WTC11 (cell line): ENCODE results near the gene WDR64. TPM values are rescaled to one million over a fixed set of nuclear protein-coding genes. Genes with fewer than 3 reads are reported as not detected.

Experiments used
- ATAC-seq: fragments of 200-7000 bp; cut with Tn5 transposase; 2 replicates; pipeline ENCODE4 v1.10.0; 2021; ENCODE audit warnings: mild to moderate bottlenecking, moderate library complexity
- CTCF ChIA-PET: fragments of 300-600 bp; sonication (Branson Sonifier 250); formaldehyde crosslinking; loops from one replicate; lab custom pipeline; 2021; ENCODE audit warnings: antibody characterized with exemption; lab: Charles Lee
- POLR2A ChIA-PET: fragments of 350-600 bp; sonication (Branson Sonifier 250); formaldehyde crosslinking; loops from one replicate; lab custom pipeline; 2021; ENCODE audit warnings: antibody characterized with exemption; lab: Charles Lee
- DNase-seq: peaks from one replicate; pipeline ENCODE4 v3.0.0; 2021; ENCODE audit warnings: low spot score
- H3K27ac Mint-ChIP-seq: 2 replicates; pipeline ENCODE4 v1.8.0; 2021; ENCODE audit warnings: mixed read lengths
- H3K27me3 Mint-ChIP-seq: 2 replicates; pipeline ENCODE4 v1.8.0; 2021; ENCODE audit warnings: low read depth, mild to moderate bottlenecking, moderate library complexity, mixed read lengths
- H3K36me3 Mint-ChIP-seq: 2 replicates; pipeline ENCODE4 v1.8.0; 2021; ENCODE audit warnings: mixed read lengths
- H3K4me1 Mint-ChIP-seq: 2 replicates; pipeline ENCODE4 v1.8.0; 2022; ENCODE audit warnings: mixed read lengths
- H3K4me3 Mint-ChIP-seq: 2 replicates; pipeline ENCODE4 v1.8.0; 2021; ENCODE audit warnings: mild to moderate bottlenecking, moderate library complexity, mixed read lengths
- H3K9me3 Mint-ChIP-seq: 2 replicates; pipeline ENCODE4 v1.8.0; 2021; ENCODE audit warnings: mixed read lengths
- ATF6 ChIP-seq: sonication (generic); formaldehyde crosslinking; IDR thresholded peaks from 2 replicates; pipeline ENCODE4 v1.8.1; 2023; ENCODE audit warnings: mild to moderate bottlenecking, missing genetic modification reagents
- CBFB ChIP-seq: sonication (generic); formaldehyde crosslinking; IDR thresholded peaks from 2 replicates; pipeline ENCODE4 v1.8.1; 2022; ENCODE audit warnings: mild to moderate bottlenecking, low read depth, missing genetic modification reagents
- CREM ChIP-seq: sonication (generic); formaldehyde crosslinking; IDR thresholded peaks from 2 replicates; pipeline ENCODE4 v1.8.1; 2022; ENCODE audit warnings: mild to moderate bottlenecking, missing genetic modification reagents, moderate library complexity
- E2F1 ChIP-seq: sonication (generic); formaldehyde crosslinking; IDR thresholded peaks from 2 replicates; pipeline ENCODE4 v1.8.0; 2022; ENCODE audit warnings: mild to moderate bottlenecking, missing genetic modification reagents
- ELF4 ChIP-seq: sonication (generic); formaldehyde crosslinking; IDR thresholded peaks from 2 replicates; pipeline ENCODE4 v1.8.1; 2022; ENCODE audit warnings: low read depth, mild to moderate bottlenecking, moderate library complexity, missing genetic modification reagents
- FOXK1 ChIP-seq: sonication (generic); formaldehyde crosslinking; IDR thresholded peaks from 2 replicates; pipeline ENCODE4 v1.8.0; 2022; ENCODE audit warnings: mild to moderate bottlenecking, moderate library complexity, missing genetic modification reagents
- FOXP1 ChIP-seq: sonication (generic); formaldehyde crosslinking; IDR thresholded peaks from 2 replicates; pipeline ENCODE4 v1.8.0; 2022; ENCODE audit warnings: missing genetic modification reagents, mild to moderate bottlenecking, moderate library complexity, borderline replicate concordance
- MAX ChIP-seq: sonication (generic); formaldehyde crosslinking; IDR thresholded peaks from 2 replicates; pipeline ENCODE4 v1.8.0; 2022; ENCODE audit warnings: mild to moderate bottlenecking, missing genetic modification reagents
- MYBL2 ChIP-seq: sonication (generic); formaldehyde crosslinking; IDR thresholded peaks from 2 replicates; pipeline ENCODE4 v1.8.1; 2023; ENCODE audit warnings: mild to moderate bottlenecking, moderate library complexity, missing genetic modification reagents
- NFYB ChIP-seq: sonication (generic); formaldehyde crosslinking; conservative IDR thresholded peaks from 2 replicates; pipeline ENCODE4 v1.8.0; 2022; ENCODE audit warnings: low read depth, missing genetic modification reagents
- PRRX2 ChIP-seq: fragments of 250-450 bp; sonication (Bioruptor Pico); IDR thresholded peaks from 2 replicates; pipeline ENCODE4 v1.8.0; 2021; ENCODE audit warnings: mild to moderate bottlenecking
- RELA ChIP-seq: sonication (generic); formaldehyde crosslinking; IDR thresholded peaks from 2 replicates; pipeline ENCODE4 v1.8.1; 2022; ENCODE audit warnings: missing genetic modification reagents, mild to moderate bottlenecking, borderline replicate concordance
- SMAD3 ChIP-seq: sonication (generic); formaldehyde crosslinking; IDR thresholded peaks from 2 replicates; pipeline ENCODE4 v1.8.0; 2022; ENCODE audit warnings: missing genetic modification reagents, mild to moderate bottlenecking, borderline replicate concordance
- TCF7 ChIP-seq: sonication (generic); formaldehyde crosslinking; IDR thresholded peaks from 2 replicates; pipeline ENCODE4 v1.8.0; 2022; ENCODE audit warnings: mild to moderate bottlenecking, low read depth, missing genetic modification reagents, moderate library complexity
- TEAD1 ChIP-seq: sonication (generic); formaldehyde crosslinking; IDR thresholded peaks from 2 replicates; pipeline ENCODE4 v1.8.0; 2022; ENCODE audit warnings: mild to moderate bottlenecking, missing genetic modification reagents
- ZBTB43 ChIP-seq: sonication (generic); formaldehyde crosslinking; IDR thresholded peaks from 2 replicates; pipeline ENCODE4 v1.8.1; 2023; ENCODE audit warnings: mild to moderate bottlenecking, missing genetic modification reagents
- ZNF232 ChIP-seq: sonication (generic); formaldehyde crosslinking; IDR thresholded peaks from 2 replicates; pipeline ENCODE4 v1.8.0; 2022; ENCODE audit warnings: mild to moderate bottlenecking, missing genetic modification reagents
- ZNF317 ChIP-seq: sonication (generic); formaldehyde crosslinking; IDR thresholded peaks from 2 replicates; pipeline ENCODE4 v1.8.1; 2023; ENCODE audit warnings: low read depth, mild to moderate bottlenecking, moderate library complexity, missing genetic modification reagents, borderline replicate concordance
- ZNF423 ChIP-seq: fragments of 250-450 bp; sonication (Bioruptor Pico); IDR thresholded peaks from 2 replicates; pipeline ENCODE4 v2.1.2; 2022; ENCODE audit warnings: mild to moderate bottlenecking, moderate library complexity
- ZNF512 ChIP-seq: sonication (generic); formaldehyde crosslinking; IDR thresholded peaks from 2 replicates; pipeline ENCODE4 v1.8.1; 2022; ENCODE audit warnings: missing genetic modification reagents, borderline replicate concordance
- ZNF671 ChIP-seq: fragments of 250-450 bp; sonication (Bioruptor Pico); IDR thresholded peaks from 2 replicates; pipeline ENCODE4 v1.8.0; 2021; ENCODE audit warnings: mild to moderate bottlenecking
- total RNA-seq: library from RNA; stranded (reverse); gene quantifications from 3 replicates; pipeline ENCODE4 v1.2.3, GENCODE V29; 2021

WDR64 gene
- total RNA-seq, 1 experiment from 2014 or later, result not detected

- H3K9me3 Mint-ChIP-seq, result no peaks in the 10 kb centered on the region
- ATAC-seq, result no peak
- CTCF ChIA-PET, result no interaction called here
- TF ChIP-seq FOXK1 (CRISPR knock-in tag) (no peak), MAX (CRISPR knock-in tag) (no peak), RELA (CRISPR knock-in tag) (no peak), PRRX2 (CRISPR knock-in tag) (no peak)
- TF ChIP-seq, all 79 proteins: peak for 0
- Mint-ChIP-seq H3K27ac (no peak overlapping the region), H3K36me3 (no peaks in the 10 kb centered on the region), H3K27me3 (no peaks in the 10 kb centered on the region), H3K4me1 (0 out of 2 replicates have a peak, but pooled peaks cover 6% of the 10 kb centered on the region), H3K4me3 (no peak overlapping the region)
- POLR2A ChIA-PET, result no interaction called here
- no peak for DNase-seq
Measured at GRCh38 chr1:241779897-241780296, 127.8 kb downstream of the WDR64 start.

- POLR2A ChIA-PET, result interaction anchor here (0.5 kb wide), 1 partner anchor 8 kb away, joined by 3 read pairs; no protein-coding TSS in a partner anchor
- DNase-seq (no peak), ATAC-seq (no peak)
- H3K27me3 Mint-ChIP-seq, result no peaks in the 10 kb centered on the region
- H3K36me3 Mint-ChIP-seq, result no peaks in the 10 kb centered on the region
- TF ChIP-seq NFYB, result no peak
- no peak for TF ChIP-seq ZNF317 (CRISPR knock-in tag)
- TF ChIP-seq ZNF512 (CRISPR knock-in tag), result no peak
- no peak for TF ChIP-seq MYBL2 (CRISPR knock-in tag)
- no peak for TF ChIP-seq ZNF423 (CRISPR knock-in tag)
- TF ChIP-seq ZBTB43 (CRISPR knock-in tag), result no peak
- no peak for TF ChIP-seq FOXP1
- TF ChIP-seq TEAD1, result no peak
- TF ChIP-seq CBFB, result no peak
- TF ChIP-seq ATF6 (CRISPR knock-in tag), result no peak
- TF ChIP-seq ELF4 (CRISPR knock-in tag), result no peak
- TF ChIP-seq ZNF232 (CRISPR knock-in tag), result no peak
- no peak for TF ChIP-seq E2F1 (CRISPR knock-in tag)
- no peak for TF ChIP-seq CREM
- TF ChIP-seq SMAD3, result no peak
- TF ChIP-seq TCF7, result no peak
- no peak for TF ChIP-seq ZNF671 (CRISPR knock-in tag)
- TF ChIP-seq, all 79 proteins: peak for 0
- Mint-ChIP-seq H3K4me1 (0 out of 2 replicates have a peak, but pooled peaks cover 4% of the 10 kb centered on the region), H3K4me3 (no peak overlapping the region), H3K9me3 (no peaks in the 10 kb centered on the region), H3K27ac (no peak overlapping the region)
- CTCF ChIA-PET, result no interaction called here
Measured at GRCh38 chr1:241782396-241782795, 130.3 kb downstream of the WDR64 start.
